IPS-20b (cell line): ENCODE data around the gene NFASC.

Experiments used
- H3K27ac ChIP-seq: one replicate; pipeline ENCODE4 v1.5.1; 2013; ENCODE audit warnings: low read length
- H3K27me3 ChIP-seq: 2 replicates; pipeline ENCODE4 v1.6.1; 2013; ENCODE audit warnings: mild to moderate bottlenecking, low read length, inconsistent platforms; ENCODE audit not compliant: insufficient read depth
- H3K36me3 ChIP-seq: 2 replicates; pipeline ENCODE4 v1.6.1; 2013; ENCODE audit warnings: low read depth, mild to moderate bottlenecking, inconsistent platforms, low read length, moderate library complexity; ENCODE audit not compliant: insufficient read depth
- H3K4me1 ChIP-seq: 2 replicates; pipeline ENCODE4 v1.6.1; 2013; ENCODE audit warnings: mild to moderate bottlenecking, control low read depth, inconsistent platforms, low read length, moderate library complexity; ENCODE audit not compliant: insufficient read depth
- H3K4me3 ChIP-seq: 2 replicates; pipeline ENCODE4 v1.5.1; 2013; ENCODE audit warnings: mild to moderate bottlenecking, low read length, inconsistent platforms
- H3K9ac ChIP-seq: 2 replicates; pipeline ENCODE4 v1.6.1; 2013; ENCODE audit warnings: low read depth, mild to moderate bottlenecking, inconsistent platforms, low read length, moderate library complexity
- H3K9me3 ChIP-seq: 2 replicates; pipeline ENCODE4 v1.6.1; 2013; ENCODE audit warnings: mild to moderate bottlenecking, low read depth, low read length, inconsistent platforms; ENCODE audit not compliant: insufficient read depth

NFASC gene

DNA sequence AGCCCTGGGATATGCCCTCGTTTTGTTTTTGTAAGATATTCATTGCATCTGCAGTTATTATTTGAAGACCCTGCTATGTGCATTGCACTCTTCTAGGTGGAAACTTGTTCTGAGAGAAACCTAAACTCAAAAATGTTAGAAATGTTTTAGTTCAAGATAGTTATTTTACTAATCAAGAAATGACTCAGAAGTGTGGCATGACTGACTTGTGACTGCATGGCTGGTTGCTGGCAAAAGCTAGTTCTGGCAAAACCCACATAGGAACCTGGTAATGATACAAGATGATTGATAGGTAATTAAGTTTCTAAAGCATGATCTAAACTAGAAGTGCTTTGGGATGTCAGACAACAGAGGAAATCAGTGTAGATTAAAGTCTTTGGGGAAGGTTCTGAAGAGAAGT, 33.8 kb upstream of the NFASC start:
- Histone ChIP-seq H3K4me3 (no peak overlapping the region), H3K36me3 (no peaks in the 10 kb centered on the region), H3K27ac (no peak overlapping the region), H3K27me3 (peaks cover 3% of the 10 kb centered on the region; the same call in 1 of the 2 replicates), H3K9me3 (no peaks in the 10 kb centered on the region), H3K4me1 (peaks cover 12% of the 10 kb centered on the region; the same call in 1 of the 2 replicates), H3K9ac (no peak overlapping the region)

GRCh38 chr1:204837440-204838084, 33.1 kb upstream of the NFASC start:
- Histone ChIP-seq H3K27ac (no peak overlapping the region), H3K9ac (no peak overlapping the region), H3K4me1 (peaks cover 12% of the 10 kb centered on the region; the same call in 1 of the 2 replicates), H3K36me3 (no peaks in the 10 kb centered on the region), H3K9me3 (no peaks in the 10 kb centered on the region), H3K27me3 (no peaks in the 10 kb centered on the region; the same call in 1 of the 2 replicates), H3K4me3 (no peak overlapping the region)

GRCh38 chr1:204841316-204841715, 29.3 kb upstream of the NFASC start:
- H3K27me3 ChIP-seq: no peaks in the 10 kb centered on the region
- no peak overlapping the region for H3K9ac ChIP-seq
- H3K36me3 ChIP-seq: no peaks in the 10 kb centered on the region
- peaks cover 4% of the 10 kb centered on the region for H3K4me1 ChIP-seq
- no peaks in the 10 kb centered on the region for H3K9me3 ChIP-seq
- no peak overlapping the region for H3K27ac ChIP-seq
- H3K4me3 ChIP-seq: no peak overlapping the region

GRCh38 chr1:204841798-204842197, 28.9 kb upstream of the NFASC start:
- H3K27me3 ChIP-seq: no peaks in the 10 kb centered on the region
- H3K9me3 ChIP-seq: no peaks in the 10 kb centered on the region
- H3K4me1 ChIP-seq: peaks cover 4% of the 10 kb centered on the region
- H3K27ac ChIP-seq: no peak overlapping the region
- no peak overlapping the region for H3K9ac ChIP-seq
- no peak overlapping the region for H3K4me3 ChIP-seq
- H3K36me3 ChIP-seq: no peaks in the 10 kb centered on the region

- Histone ChIP-seq H3K4me3 (no peak overlapping the region), H3K27me3 (no peaks in the 10 kb centered on the region), H3K36me3 (no peaks in the 10 kb centered on the region), H3K27ac (no peak overlapping the region), H3K9ac (no peak overlapping the region), H3K4me1 (peaks cover 4% of the 10 kb centered on the region), H3K9me3 (no peaks in the 10 kb centered on the region)
Observed at GRCh38 chr1:204842369-204842768, 28.3 kb upstream of the NFASC start.

DNA sequence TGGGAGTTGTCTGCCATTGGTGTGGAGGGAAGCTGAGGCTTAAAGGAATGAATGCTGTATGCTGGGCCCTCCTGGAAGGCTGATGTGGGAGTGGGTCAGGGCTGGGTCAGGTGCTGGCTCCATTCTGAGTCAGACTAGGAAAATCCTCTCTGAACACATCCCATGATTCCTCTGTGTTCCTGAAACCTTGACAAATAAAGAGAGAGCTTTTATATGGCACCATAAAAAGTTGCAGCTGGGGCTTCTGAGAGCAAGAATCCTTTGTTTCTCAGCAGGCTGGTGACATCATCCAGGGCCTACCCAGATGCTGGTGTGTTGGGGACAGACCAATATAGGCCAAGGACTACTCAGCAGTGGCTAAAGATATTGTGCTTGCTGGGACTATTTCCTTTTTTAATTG, 27.8 kb upstream of the NFASC start:
- Histone ChIP-seq H3K9me3 (no peaks in the 10 kb centered on the region), H3K9ac (no peak overlapping the region), H3K4me1 (peaks cover 4% of the 10 kb centered on the region), H3K4me3 (no peak overlapping the region), H3K36me3 (no peaks in the 10 kb centered on the region), H3K27ac (no peak overlapping the region), H3K27me3 (no peaks in the 10 kb centered on the region)

GRCh38 chr1:204846546-204846945, 24.1 kb upstream of the NFASC start:
- Histone ChIP-seq H3K9me3 (no peaks in the 10 kb centered on the region), H3K9ac (no peak overlapping the region), H3K4me1 (peaks cover 4% of the 10 kb centered on the region), H3K36me3 (no peaks in the 10 kb centered on the region), H3K27me3 (no peaks in the 10 kb centered on the region), H3K4me3 (no peak overlapping the region), H3K27ac (no peak overlapping the region)

DNA sequence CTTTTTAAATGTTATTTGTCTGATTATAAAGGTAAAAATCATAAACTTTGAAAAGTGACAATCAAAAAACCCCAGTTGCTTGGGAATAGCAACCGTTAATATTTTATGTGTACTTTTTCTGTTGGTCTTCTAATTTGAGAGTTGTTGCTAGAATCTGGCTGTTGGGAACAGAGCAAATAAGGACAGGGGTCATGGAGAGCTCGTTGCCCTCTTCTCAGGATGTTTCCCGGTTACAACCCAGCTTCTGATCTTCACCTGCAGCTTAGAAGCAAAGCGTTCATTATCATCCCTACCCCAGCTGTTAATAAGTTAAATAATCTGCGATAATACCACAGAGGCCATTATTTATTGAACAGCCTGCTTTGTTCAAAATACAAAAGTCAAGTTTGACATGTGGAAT, 22.1 kb upstream of the NFASC start:
- Histone ChIP-seq H3K36me3 (no peaks in the 10 kb centered on the region), H3K4me1 (peaks cover 4% of the 10 kb centered on the region), H3K4me3 (no peak overlapping the region), H3K9me3 (no peaks in the 10 kb centered on the region), H3K9ac (no peak overlapping the region), H3K27me3 (no peaks in the 10 kb centered on the region), H3K27ac (no peak overlapping the region)

GRCh38 chr1:204852854-204853253, 17.8 kb upstream of the NFASC start:
- Histone ChIP-seq H3K36me3 (no peaks in the 10 kb centered on the region), H3K4me3 (no peak overlapping the region), H3K27ac (no peak overlapping the region), H3K9me3 (no peaks in the 10 kb centered on the region), H3K9ac (no peak overlapping the region), H3K27me3 (no peaks in the 10 kb centered on the region), H3K4me1 (no peaks in the 10 kb centered on the region)

- Histone ChIP-seq H3K27ac (no peak overlapping the region), H3K4me1 (peaks cover 3% of the 10 kb centered on the region; the same call in 1 of the 2 replicates)
Observed at GRCh38 chr1:204853436-204853835, 17.2 kb upstream of the NFASC start.

DNA sequence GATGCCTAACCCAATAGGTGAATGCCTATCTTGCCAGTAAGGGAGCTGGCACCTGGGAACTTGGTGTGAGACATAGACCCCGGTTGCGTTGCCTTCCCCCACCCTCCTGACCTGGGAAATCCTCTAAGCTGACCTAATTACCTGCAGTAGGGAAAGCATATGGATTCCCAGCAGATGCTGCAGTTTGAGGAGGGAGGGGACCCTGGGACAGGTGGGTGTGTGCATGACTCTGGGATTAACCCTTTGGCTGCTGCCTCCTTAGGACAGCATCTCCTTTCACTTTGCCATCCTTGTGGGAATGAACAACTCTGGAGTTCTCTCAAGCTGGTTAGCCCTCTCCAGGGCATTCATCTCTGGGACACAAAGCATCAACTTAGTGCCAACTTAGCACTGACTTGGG, 16.4 kb upstream of the NFASC start:
- no peak overlapping the region for H3K27ac ChIP-seq
- no peak overlapping the region for H3K4me3 ChIP-seq
- no peaks in the 10 kb centered on the region for H3K9me3 ChIP-seq
- no peak overlapping the region for H3K9ac ChIP-seq
- H3K27me3 ChIP-seq: no peaks in the 10 kb centered on the region
- H3K4me1 ChIP-seq: peaks cover 7% of the 10 kb centered on the region; the same call in 1 of the 2 replicates
- H3K36me3 ChIP-seq: no peaks in the 10 kb centered on the region

More at GRCh38 chr1:204853436-204853835, 17.2 kb upstream of the NFASC start:
- H3K36me3 ChIP-seq: no peaks in the 10 kb centered on the region
- H3K9me3 ChIP-seq: no peaks in the 10 kb centered on the region
- no peak overlapping the region for H3K9ac ChIP-seq
- no peaks in the 10 kb centered on the region for H3K27me3 ChIP-seq
- no peak overlapping the region for H3K4me3 ChIP-seq

DNA sequence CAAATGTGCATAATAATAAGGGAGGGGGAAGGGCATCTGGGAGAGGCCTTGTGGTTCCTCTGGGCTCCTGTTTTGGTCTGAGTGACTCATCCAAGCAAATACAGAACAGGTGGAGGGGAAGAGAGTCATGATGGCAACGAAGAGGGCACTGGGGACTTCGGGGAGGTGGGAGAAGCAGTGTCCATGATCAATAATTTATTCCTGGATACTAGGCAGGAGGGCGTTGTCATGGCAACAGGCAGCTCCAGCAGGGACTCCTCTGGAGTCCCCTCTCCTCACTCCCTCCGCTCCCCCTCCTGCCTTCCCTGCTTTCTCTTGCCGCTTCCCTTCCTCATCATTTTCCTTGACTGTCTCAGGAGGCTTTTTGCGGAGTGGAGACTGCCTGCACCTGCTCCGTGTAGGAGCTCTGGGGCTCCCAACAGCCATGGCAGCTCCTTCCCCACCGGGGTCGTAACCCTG, 12.3 kb upstream of the NFASC start:
- Histone ChIP-seq H3K27me3 (no peaks in the 10 kb centered on the region), H3K4me1 (peaks cover 7% of the 10 kb centered on the region; the same call in 1 of the 2 replicates), H3K4me3 (no peak overlapping the region), H3K36me3 (no peaks in the 10 kb centered on the region), H3K9me3 (no peaks in the 10 kb centered on the region), H3K27ac (no peak overlapping the region), H3K9ac (no peak overlapping the region)
